A549 (cell line): ENCODE data around the gene CRYBG3.

ENCODE experiments used
- POLR2A ChIP-seq: IDR thresholded peaks from 2 replicates; pipeline ENCODE4 v1.6.1; 2012; ENCODE audit warnings: mild to moderate bottlenecking, low read length
- USF2 ChIP-seq: fragments of 450-650 bp; IDR thresholded peaks from 2 replicates; pipeline ENCODE4 v1.6.1; 2014; ENCODE audit warnings: antibody characterized with exemption

- TF ChIP-seq POLR2A (no peak), USF2 (no peak)
These were observed 127.9 kb downstream of the CRYBG3 start for GRCh38 chr3:97949743-97950142.
